22Rv1 (cell line): ENCODE data around the gene TRA2A.

ENCODE experiments used
- ZFX ChIP-seq: fragments of 450-650 bp; IDR thresholded peaks from 2 replicates; pipeline ENCODE4 v1.6.1; 2017; ENCODE audit warnings: antibody characterized with exemption, borderline replicate concordance
- TF ChIP-seq, protein P1 (sequence below): fragments of 450-650 bp; IDR thresholded peaks from 2 replicates; pipeline ENCODE4 v1.5.1; 2017; ENCODE audit warnings: mild to moderate bottlenecking

DNA sequence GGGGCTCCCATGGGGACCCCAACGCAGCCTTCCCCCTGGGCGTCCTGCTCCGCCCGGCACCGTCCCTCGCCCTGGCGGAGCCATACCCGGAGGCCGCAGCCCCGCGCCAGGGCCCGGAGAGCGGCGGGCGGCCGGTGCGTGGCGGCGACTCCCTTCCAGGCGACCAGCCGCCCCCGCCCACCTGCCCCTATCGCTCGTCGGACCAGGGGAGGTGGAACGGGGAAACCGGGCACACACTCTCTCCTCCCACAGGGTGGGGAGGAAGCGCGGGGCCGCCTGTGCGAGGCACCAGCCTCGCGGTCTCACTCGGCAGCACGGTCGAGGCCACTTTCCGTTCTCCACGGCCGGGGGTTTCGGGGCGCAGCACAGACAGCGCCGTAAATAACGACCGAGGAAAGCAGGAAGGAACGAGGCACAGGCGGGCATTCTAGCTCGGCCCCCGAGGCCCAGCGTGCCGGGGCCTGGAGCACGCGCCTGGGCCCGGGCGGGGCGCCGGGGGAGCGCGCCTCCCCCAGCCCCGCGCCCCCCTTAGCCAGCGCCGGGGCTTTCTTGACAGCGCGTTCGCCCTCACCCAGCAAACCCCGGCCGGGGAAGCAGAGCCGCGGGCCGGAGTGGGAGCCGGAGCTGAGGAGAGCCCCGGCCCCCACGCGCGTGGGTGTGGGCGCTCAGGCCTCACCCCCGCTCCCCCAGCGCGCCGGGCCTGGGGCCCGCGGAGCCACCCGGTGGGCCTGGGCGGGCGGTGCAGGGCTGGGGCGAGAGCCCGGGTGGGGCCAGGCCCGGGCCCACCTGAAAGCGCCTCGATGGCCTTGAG is 62.4 kb downstream of the TRA2A start:
- TF ChIP-seq, protein P1, sequence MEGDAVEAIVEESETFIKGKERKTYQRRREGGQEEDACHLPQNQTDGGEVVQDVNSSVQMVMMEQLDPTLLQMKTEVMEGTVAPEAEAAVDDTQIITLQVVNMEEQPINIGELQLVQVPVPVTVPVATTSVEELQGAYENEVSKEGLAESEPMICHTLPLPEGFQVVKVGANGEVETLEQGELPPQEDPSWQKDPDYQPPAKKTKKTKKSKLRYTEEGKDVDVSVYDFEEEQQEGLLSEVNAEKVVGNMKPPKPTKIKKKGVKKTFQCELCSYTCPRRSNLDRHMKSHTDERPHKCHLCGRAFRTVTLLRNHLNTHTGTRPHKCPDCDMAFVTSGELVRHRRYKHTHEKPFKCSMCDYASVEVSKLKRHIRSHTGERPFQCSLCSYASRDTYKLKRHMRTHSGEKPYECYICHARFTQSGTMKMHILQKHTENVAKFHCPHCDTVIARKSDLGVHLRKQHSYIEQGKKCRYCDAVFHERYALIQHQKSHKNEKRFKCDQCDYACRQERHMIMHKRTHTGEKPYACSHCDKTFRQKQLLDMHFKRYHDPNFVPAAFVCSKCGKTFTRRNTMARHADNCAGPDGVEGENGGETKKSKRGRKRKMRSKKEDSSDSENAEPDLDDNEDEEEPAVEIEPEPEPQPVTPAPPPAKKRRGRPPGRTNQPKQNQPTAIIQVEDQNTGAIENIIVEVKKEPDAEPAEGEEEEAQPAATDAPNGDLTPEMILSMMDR = 0 out of 2 replicates have a peak, but pooled peaks have one; percentile 16
- TF ChIP-seq ZFX = no peak
